Hepatocyte (in vitro differentiated cells): ENCODE data around the gene TNFAIP8L2.

Experiments used
- EZH2 ChIP-seq: fragments of 200-600 bp; sonication (generic); IDR thresholded peaks from 2 replicates; pipeline ENCODE4 v1.6.1; 2016; ENCODE audit warnings: antibody characterized with exemption, mild to moderate bottlenecking, borderline replicate concordance
- TF ChIP-seq, protein P1 (sequence below): fragments of 200-600 bp; sonication (generic); IDR thresholded peaks from 2 replicates; pipeline ENCODE4 v1.5.1; 2016; ENCODE audit warnings: antibody characterized with exemption, mild to moderate bottlenecking; ENCODE audit not compliant: poor library complexity

DNA sequence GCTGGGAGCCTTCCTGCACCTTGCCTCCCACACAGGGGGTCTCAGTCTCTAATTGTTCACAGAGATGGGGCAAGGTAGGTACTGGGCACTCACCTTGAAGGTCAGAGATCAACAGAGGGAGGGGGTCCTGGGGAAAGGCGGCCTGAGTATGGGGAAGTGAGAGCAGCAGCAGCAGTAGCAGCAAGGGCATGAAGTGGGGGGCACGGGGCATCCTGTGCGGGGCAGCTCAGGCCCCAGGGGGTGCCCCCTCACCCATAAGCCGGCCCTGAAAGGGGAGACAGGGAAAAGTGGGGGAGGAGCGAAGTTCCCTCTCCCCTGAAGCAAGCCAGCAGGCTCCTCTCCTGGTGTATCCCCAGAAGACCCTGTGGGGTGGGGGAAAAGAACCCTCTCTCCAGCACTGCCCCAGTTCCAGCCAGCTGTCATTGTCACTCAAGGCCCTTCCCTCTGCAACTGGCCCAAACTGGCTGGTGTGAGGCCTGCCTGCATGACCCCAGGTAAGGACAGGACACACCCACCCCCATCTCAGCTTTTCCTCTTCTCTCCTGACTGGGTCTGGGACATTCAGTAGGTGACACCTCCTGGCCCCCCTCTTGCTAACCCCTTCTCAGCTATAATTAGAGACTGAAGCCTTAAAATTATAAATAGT is 13.9 kb upstream of the TNFAIP8L2 start:
- TF ChIP-seq, protein P1, sequence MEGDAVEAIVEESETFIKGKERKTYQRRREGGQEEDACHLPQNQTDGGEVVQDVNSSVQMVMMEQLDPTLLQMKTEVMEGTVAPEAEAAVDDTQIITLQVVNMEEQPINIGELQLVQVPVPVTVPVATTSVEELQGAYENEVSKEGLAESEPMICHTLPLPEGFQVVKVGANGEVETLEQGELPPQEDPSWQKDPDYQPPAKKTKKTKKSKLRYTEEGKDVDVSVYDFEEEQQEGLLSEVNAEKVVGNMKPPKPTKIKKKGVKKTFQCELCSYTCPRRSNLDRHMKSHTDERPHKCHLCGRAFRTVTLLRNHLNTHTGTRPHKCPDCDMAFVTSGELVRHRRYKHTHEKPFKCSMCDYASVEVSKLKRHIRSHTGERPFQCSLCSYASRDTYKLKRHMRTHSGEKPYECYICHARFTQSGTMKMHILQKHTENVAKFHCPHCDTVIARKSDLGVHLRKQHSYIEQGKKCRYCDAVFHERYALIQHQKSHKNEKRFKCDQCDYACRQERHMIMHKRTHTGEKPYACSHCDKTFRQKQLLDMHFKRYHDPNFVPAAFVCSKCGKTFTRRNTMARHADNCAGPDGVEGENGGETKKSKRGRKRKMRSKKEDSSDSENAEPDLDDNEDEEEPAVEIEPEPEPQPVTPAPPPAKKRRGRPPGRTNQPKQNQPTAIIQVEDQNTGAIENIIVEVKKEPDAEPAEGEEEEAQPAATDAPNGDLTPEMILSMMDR, result no peak
- TF ChIP-seq EZH2, result no peak
